Amniotic epithelial cell (primary cell): ENCODE data around the gene PRSS48.
"Not testable (repeated sequence)": the region's sequence is repeated elsewhere in the genome, so short reads cannot be mapped to it uniquely, and the experiment has no call there.

ENCODE experiments used
- DNase-seq: peaks from one replicate; pipeline ENCODE4 v3.0.0-alpha.2; 2010; ENCODE audit warnings: low read depth

Gene PRSS48

DNA sequence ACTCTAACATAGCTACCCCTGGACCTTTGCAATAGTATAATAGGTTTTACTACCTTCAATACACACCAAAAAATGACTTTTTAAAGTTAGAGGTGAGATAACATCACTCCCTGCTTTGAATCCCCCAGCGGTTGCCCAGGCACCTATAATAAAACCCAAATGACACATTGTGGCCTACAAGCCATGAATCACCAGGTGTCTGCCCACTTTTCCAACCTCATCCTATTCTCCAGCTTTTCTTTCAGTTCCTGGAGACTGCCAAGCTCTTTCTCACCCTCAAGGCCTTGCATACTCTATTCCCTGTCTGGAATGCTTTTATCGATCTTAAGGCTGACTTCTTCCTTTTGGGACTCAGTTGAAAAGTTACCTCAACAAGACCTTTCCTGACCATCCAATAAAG, 16.4 kb upstream of the PRSS48 start:
- DNase-seq = no peak

DNA sequence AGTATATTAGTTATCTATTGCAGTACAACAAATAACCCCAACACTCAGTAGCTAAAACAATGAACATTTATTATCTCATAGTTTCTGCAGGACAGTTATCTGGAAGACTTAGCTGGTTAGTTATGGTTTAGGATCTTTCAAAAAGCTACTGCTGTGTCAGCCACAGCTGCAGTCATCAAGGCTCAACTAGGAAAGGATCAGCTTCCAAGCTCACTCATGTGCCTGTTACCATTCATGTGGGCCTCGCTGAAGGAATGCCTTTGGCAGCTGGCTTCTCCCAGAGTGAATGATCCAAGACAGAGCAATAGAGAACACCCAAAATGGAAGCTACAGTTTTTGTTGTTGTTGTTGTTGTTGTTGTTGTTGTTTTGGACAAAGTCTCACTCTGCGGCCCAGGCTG, 13.5 kb upstream of the PRSS48 start:
- DNase-seq = no peak

DNA sequence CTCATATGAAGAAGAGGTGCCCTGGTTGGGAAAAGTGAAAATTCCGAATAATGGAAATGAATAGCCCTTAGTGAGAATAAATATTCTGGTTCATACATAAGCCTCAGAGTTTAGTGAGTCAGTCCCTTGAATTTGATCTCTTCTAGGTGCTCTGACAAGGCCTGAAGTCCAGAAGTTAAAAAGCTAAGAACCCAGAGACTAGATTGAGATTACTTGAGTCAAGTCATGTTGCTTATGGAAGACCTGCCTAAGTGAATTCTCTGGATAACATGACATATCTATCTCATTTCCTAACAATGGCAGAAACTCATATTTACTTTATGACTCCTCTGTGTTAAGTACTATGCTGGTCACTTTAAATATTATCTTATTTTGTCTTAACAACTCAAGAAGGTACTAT, 10.5 kb upstream of the PRSS48 start:
- peak; percentile 13 for DNase-seq

DNA sequence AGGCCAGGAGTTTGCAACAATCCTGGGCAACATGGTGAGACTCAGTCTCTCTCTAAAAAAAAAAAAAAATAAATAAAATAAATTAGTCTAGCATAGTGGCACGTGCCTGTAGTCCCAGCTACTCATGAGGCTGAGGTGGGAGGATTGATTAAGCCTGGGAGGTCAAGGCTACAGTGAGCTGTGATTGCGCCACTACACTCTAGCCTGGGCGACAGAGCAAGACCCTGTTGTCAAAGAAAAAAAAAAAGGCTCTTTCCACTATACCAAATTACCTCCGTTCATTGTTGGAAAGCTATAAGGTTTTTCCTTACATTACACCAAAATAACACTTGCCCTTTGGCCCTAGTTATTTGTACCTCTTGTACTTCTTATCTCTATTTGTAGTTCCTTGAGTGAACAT, 9.9 kb upstream of the PRSS48 start:
- no peak for DNase-seq

DNA sequence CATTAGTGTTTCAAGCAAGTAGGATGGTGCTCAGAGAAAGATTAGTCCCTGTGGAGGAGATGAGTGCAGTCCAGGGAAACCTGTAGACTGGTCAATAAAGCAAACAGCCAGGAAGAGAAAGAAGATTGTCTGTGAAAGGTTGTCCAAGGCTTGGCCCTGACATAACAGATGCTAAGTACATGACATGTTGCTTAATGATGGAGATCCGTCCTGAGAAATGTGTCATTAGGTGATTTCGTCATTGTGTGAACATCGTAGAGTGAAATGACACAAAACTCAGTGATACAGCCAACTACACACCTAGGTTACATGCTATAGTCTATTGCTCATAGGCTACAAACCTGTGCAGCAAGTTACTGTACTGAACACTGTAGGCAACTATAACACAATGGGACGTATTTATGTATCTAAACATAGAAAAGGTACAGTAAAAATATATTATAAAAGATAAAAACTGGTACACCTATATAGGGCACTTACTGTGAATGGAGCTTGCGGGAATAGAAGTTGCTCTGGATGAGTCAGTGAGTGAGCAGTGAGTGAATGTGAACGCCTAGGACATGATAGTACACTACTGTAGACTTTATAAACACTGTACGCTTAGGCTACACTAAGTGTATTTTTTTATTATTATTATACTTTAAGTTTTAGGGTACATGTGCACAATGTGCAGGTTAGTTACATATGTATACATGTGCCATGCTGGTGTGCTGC, 9.0 kb upstream of the PRSS48 start:
- no peak for DNase-seq

DNA sequence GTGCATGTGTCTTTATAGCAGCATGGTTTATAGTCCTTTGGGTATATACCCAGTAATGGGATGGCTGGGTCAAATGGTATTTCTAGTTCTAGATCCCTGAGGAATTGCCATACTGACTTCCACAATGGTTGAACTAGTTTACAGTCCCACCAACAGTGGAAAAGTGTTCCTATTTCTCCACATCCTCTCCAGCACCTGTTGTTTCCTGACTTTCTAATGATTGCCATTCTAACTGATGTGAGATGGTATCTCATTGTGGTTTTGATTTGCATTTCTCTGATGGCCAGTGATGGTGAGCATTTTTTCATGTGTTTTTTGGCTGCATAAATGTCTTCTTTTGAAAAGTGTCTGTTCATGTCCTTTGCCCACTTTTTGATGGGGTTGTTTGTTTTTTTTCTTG, 8.1 kb upstream of the PRSS48 start:
- DNase-seq = not testable (repeated sequence)

DNA sequence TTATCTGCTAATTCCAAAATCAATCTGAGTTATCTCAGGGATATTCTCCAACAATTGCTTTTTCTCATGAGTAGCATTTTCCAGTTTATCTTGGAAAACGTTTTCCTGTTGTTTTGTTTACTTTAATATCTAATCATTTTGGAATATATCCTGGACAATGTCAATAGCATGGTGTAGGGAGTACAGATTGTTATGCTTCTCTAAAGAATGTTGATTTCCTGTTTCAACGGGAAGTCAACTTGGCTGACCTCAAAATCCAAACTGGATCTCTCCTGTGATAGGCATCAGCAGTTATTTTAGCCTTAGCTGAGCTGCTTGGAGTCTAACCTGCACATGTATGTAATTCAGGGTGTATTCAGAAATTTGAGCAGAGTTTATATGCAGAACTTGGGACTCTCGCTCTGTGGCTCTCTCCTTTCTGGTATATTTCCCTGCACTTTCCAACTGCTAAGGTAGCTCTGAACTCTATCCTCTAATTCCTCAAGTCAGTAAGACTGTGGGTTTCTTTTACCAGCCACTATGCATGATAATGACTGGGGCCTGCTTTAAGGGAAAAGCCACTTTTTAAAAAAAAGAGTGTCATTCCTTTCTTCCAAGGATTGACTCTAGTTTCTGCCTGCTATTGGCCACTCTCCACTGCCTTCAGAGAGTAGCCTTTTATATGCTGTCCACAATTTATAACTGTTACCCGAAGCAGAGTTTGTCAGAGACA, 7.7 kb downstream of the PRSS48 start:
- DNase-seq = no peak

DNA sequence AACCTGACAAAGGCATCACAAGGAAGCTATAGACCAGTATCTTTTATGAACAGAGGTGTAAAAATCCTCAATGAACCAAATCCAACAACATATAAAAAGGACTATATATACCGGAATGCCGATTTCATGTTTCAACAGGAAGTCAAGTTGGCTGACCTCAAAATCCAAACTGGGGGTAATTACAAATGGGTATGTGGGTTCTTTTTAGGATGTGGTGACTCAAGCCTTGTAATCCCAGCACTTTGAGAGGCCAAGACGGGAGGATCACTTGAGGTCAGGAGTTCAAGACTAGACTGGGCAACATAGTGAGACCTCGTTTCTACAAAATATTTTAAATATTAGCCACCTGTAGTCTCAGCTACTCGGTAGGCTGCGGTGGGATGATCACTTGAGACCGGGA, 10.4 kb downstream of the PRSS48 start:
- DNase-seq = no peak

DNA sequence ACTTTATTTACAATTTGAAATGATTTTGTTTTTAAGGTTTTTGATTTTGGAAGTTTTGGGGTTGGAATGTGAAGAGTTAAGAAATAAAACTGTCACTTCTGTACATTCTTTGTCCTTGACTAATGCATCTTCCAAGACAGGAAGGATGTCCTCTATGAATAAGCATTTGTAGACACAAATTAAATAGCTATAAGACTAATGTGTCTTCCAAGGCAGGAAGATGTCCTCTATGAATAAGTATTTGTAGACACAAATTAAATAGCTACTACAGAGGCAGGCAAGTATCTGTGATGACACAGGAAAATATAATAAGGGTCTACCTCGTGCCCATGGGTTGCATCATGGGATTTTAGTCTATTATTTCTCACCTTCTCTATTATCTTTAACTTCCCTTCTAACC, 14.5 kb downstream of the PRSS48 start:
- no peak for DNase-seq

DNA sequence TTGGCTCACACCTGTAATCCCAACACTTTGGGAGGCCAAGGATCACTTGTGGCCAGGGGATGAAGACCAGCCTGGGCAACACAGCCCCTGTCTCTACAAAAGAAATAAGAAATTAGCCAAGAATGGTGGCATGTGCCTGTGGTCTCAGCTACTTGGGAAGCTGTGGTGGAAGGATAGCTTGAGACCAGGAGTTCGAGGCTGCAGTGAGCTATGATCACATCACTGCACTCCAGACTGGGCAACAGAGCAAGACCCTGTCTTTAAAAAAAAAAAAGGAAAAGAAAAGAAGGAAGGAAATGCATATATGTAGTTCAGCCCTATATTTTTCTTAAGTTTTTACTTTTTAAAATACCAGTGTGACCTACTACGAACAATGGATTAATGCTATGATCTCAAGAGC, 15.1 kb downstream of the PRSS48 start:
- DNase-seq = no peak

DNA sequence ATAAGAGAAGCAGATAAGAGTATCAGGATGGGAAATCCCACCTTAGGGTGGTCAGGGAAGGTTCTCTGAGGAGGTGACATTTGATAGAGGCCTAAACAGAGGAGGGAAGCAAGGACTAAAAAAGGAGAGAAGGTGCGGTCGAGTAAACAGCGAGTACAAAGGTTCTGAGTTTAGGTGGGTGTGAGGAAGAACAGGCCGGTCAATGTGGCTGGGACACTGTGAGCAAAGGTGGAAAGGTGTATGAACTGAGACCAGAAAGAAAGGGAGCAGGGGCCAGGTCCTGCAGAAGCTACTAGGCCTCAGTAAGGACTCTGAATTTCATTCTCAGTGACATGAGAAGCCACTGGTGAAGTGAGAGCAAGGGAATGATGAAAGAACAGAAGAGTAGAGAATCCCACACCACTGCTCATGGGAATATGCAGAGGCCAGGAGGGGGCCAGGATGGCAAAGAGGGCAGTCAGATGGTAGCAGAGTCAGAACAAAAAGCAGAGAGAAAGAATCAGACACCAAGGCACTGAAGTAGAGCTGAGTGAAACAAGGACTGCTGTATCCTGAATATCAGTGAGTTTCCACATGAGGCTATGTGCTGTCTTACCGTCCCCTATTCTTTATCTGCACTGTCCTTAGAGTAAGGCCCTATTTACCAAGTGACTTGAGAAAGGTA, 18.0 kb downstream of the PRSS48 start:
- no peak for DNase-seq

DNA sequence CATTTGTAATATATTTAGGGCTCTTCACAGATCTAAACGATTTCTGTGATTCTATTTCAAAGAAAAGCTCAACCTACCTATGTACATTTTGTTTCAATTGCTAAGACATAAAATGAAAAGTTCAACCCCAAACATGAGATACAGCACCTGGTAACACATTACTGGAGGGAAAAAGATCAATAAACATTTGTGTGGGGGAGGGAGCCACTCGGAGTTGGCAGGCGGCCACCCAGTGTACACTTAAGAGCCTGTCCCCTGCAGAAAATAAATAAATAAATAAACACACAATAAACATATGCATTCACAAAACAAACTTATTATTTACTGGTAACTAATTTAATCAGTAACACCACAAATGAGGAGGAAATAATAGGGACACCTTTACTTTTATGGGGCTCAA, 19.3 kb downstream of the PRSS48 start:
- no peak for DNase-seq

DNA sequence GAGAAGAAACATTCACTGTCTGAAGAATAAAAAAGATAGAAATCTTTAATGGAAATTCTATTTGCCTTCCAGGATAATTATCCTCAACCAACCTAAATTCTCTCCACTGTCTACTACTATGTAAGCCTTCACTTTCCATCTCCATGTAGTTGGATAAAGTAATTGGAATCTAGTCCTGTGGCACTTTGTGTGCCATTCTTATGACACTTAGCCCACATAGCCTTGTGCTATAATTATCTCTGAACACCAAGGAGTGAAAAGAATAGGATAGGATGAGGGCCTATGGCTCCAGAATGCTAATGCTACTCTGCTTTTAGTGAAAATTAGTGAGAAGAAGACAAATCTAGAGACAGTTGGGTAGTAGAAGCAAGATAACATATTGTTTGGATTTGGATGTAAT, 20.2 kb downstream of the PRSS48 start:
- no peak for DNase-seq

DNA sequence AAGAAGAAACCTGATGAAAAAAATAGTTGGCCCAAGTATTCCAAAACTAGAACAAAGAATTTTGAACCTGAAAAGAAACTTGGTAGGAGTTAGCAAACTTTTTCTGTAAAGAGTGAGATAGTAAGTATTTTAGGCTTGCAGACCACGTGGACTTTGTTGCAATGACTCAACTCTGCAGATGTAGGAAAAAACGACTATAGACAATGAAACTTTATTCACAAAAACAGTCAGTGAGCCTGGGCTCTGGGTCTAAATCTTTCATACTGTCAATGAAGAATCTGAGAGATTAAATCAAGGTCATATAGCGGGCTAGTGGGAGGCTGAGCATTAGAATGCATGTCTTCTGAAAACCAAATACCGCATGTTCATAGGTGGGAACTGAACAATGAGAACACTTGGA, 25.5 kb downstream of the PRSS48 start:
- DNase-seq = peak; percentile 87

DNA sequence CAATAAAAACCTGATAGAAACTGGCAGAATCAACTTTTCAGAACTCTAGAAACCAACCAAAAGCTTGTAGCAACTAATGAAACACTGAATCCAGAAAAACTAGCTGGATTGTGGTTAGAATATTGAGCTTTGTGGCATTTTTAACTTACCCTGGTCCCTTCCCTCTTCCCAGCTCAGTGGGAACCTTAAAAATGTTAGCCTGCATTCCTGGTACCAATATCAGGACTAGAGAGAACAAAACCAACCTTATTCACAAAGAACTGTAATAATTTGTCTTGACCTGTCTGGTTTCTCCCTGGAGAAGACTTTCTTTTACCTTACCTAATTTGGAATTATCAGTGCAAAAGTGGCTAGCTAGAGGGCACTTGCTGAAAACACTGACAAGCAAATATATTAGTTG, 27.3 kb downstream of the PRSS48 start:
- DNase-seq = no peak

DNA sequence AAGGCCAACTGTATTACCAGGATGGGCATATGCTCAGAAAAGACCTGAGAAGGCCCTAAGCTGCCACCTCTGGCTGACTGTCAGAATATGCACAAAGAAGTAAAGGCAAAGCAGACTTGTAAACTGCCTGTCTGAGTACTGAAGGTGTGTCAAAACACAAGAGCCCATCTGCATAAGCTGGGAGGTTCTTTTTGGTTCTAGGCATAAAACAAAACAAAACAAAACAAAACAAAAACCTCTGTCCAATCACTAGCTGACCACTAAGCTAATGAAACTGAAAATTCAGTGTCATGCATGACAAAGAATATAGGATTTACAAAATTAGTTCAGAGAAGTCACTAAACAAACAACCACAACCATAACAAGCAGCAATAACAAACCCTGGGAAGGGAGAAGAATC, 27.8 kb downstream of the PRSS48 start:
- DNase-seq = no peak

DNA sequence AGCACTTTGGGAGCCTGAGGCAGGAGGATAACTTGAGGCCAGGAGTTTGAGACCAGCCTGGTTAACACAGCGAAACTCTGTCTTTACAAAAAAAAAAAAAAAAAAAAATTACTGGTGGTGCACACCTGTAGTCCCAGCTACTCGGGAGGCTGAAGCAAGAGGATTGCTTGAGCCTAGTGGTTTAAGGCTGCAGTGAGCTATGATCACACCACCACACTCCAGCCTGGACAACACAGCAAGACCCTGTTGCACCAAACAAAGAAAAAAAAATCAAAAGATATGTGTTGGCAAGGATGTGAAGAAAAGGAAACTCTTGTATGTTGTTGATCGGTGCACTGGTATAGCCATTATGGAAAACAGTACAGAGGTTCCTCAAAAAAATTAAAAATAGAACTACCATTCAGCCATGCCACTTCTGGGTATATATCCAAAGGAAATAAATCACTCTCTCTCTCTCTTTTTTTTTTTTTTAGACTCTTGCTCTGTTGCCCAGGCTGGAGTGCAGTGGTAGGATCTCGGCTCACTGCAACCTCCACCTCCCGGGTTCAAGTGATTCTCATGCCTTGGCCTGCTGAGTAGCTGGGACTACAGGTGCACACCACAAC, 33.3 kb downstream of the PRSS48 start:
- DNase-seq = no peak

DNA sequence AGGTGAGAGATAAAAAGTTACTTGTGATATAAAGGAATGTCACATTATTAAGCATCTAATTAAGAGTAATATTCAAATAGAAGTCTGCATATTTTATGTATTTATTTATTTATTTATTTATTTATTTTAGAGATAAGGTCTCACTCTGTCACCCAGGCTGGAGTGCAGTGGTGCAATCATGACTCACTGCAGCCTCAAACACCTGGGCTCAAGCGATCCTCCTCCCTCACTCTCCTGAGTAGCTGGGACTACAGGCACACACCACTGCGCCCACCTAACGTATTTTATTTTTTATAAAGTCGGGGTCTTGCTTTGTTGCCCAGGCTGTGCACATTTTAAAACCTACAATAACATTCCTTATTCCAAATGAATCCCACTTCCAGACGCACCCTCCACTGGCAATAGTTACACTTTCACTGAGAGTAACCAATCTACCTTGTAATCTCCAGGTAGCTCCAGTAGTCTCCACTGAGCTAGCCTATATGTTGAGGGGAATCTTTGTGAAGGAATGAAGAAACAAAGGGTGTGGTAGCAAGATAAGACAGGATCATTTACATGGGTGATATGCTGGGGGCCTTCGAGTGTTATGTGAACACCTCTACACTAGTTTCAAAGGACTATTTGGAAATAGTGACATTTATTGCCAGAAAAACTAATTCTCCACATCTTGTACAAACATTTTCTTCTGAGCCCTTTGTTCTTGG, 36.5 kb downstream of the PRSS48 start:
- DNase-seq = no peak

DNA sequence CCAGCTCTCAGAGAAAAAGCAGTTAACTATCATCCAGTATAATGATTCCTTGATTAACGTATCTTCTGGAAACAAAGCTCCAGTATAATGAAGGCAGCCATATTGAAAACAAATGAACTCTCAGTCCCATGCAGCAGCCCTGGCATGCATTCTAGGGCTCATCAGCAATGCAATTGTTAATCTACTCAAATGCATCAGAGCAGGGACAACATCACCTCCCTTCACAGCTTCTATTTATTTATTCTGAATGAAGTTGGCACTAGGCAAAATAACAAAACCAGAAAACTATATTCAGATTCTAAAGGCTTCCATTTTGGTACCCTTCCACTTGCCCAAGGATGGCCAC, 37.0 kb downstream of the PRSS48 start:
- DNase-seq = no peak

DNA sequence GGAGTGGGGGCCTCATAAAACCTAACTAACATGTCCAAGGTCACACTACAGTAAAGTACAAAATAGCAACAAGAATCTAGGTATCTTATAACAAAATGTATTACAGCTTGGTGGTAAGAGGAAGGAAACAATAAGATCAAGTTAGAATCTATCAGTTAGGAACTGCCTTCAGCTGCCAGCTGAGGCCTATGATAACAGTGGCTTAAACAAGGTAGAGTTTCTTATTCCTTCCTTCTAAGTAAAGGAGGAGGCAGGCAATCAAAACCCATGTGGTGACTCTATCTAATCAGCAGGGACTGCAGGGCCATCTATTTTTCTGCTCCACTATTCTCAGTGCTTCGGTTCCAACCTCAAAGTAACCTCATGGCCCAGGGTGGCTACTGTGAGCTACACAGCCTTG, 37.5 kb downstream of the PRSS48 start:
- no peak for DNase-seq

DNA sequence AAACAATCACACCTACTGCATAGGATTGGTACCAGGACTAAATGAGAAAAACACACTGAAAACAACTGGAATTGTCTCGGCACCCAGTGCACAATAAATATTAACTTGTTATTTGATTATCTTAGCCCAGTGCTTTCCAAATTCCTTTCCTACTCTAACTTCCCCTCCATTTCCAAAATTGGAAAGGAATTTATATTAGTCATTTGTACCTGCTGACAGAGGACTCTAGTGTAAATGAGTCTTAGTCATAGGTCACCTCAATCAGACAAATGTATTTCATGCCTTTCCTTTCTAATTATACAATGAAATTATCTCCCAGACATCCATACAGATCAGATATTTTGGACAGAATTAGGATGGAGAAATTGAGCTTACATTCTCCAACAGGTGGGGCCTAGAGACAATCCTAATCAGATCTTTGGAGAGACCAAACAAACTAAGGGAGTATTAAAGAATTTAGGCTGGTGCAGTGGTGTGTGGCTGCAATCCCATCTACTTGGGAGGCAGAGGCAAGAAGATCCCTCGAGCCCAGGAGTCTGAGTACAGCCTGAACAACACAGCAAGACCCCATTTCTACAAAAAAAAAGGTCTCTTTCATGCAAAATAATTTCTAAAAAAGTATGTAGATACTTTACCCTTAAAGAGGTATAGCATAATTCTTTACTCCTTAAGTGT, 38.4 kb downstream of the PRSS48 start:
- no peak for DNase-seq

DNA sequence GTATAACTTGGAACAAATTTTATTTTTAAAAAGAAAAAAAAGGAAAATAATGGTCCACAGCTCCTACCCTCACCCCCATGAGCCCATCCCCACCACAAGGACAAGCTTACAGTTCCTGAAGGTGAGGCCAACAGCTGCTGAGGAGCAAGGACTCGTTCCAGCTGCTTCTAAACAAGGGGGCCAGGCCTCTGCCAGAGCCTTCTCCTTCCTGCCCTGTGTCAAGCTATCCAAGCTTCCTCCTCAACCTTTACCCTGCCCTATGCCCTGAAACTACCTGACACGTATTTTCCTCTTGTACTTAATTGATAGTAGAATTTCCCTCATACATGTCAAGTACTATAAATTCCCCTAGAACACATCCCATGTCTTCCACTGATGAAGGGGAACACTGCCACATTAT, 39.7 kb downstream of the PRSS48 start:
- no peak for DNase-seq
